HCT116 (cell line): ENCODE measurements around the gene RMDN2. TPM values are rescaled to one million over a fixed set of nuclear protein-coding genes. Genes with fewer than 3 reads are reported as not detected.

Experiments
- ATAC-seq: fragments of 200-7000 bp; cut with Tn5 transposase; 2 replicates; pipeline ENCODE4 v1.9.1; 2020; ENCODE audit warnings: mild to moderate bottlenecking, moderate library complexity
- BruUV-seq: library from RNA; stranded (reverse); fragments of 400-500 nt; replicated peaks from 2 replicates; lab custom pipeline; 2021; lab: Mats Ljungman, UMichigan
- CTCF ChIA-PET: fragments of 300-600 bp; sonication (Branson Sonifier 250); formaldehyde crosslinking; loops from one replicate; lab custom pipeline; 2021; ENCODE audit warnings: antibody characterized with exemption; lab: Charles Lee
- POLR2A ChIA-PET: fragments of 300-600, 350-600 bp; sonication (Branson Sonifier 250); formaldehyde crosslinking; loops from one replicate; lab custom pipeline; 2021; ENCODE audit warnings: antibody characterized with exemption; lab: Charles Lee
- RAD21 ChIA-PET, 2 experiments: fragments of 300-600 bp; sonication (Branson Sonifier 250); formaldehyde crosslinking; loops; one replicate each; lab custom pipeline; 2023; ENCODE audit warnings: low total read pairs in 2 of 2; ENCODE audit not compliant: uncharacterized antibody in 2 of 2, unreplicated experiment in 2 of 2, low non-redundant PET in 1 of 2; lab: Charles Lee
- DNase-seq: peaks from one replicate; pipeline ENCODE4 v3.0.0-alpha.2; 2010; ENCODE audit warnings: low read depth, low spot score
- H2AFZ ChIP-seq: fragments of 200-600 bp; shearing (Covaris generic), sonication (generic); 2 replicates; pipeline ENCODE4 v1.6.1; 2017; ENCODE audit warnings: low read depth, mixed run types, mixed read lengths, antibody characterized with exemption, low read length; ENCODE audit not compliant: poor library complexity, severe bottlenecking
- H3K27ac ChIP-seq: 2 replicates; pipeline ENCODE4 v1.5.1; 2012; ENCODE audit warnings: low read depth, low read length
- H3K27me3 ChIP-seq: fragments of 200-600 bp; sonication (generic); 2 replicates; pipeline ENCODE4 v1.6.1; 2016; ENCODE audit warnings: mixed run types, low read length, mixed read lengths; ENCODE audit not compliant: insufficient read depth
- H3K36me3 ChIP-seq, 2 experiments: fragments of 200-500 bp in 1 of 2; fragments of 200-600 bp in 1 of 2; sonication (Bioruptor generic) in 1 of 2; sonication (generic) in 1 of 2; 2 replicates each; pipeline versions ENCODE4 v1.5.1 to v1.6.1; 2014 to 2016; ENCODE audit warnings: low read length in 2 of 2, inconsistent platforms in 1 of 2, mixed read lengths in 1 of 2, mixed run types in 1 of 2; ENCODE audit not compliant: insufficient read depth in 2 of 2, control insufficient read depth in 1 of 2
- H3K4me1 ChIP-seq, 2 experiments: fragments of 200-600 bp in 1 of 2; sonication (generic) in 1 of 2; 2 replicates each; pipeline versions ENCODE4 v1.5.1 to v1.6.1; 2012 to 2017; ENCODE audit warnings: low read length in 2 of 2, inconsistent platforms in 1 of 2, mild to moderate bottlenecking in 1 of 2, mixed read lengths in 1 of 2, mixed run types in 1 of 2, moderate library complexity in 1 of 2; ENCODE audit not compliant: insufficient read depth in 2 of 2, control insufficient read depth in 1 of 2
- H3K4me2 ChIP-seq: fragments of 200-600 bp; sonication (generic); 2 replicates; pipeline ENCODE4 v1.6.1; 2017; ENCODE audit warnings: mixed run types, low read length, mixed read lengths
- H3K4me3 ChIP-seq, 2 experiments: fragments of 200-600 bp in 1 of 2; sonication (generic) in 1 of 2; replicated peaks in 1 of 2; 2 replicates each; pipeline ENCODE4 v1.5.1; 2011 to 2016; ENCODE audit warnings: low read length in 2 of 2, control low read depth in 1 of 2, low read depth in 1 of 2, mild to moderate bottlenecking in 1 of 2, mixed read lengths in 1 of 2, mixed run types in 1 of 2
- H3K79me2 ChIP-seq: fragments of 200-600 bp; sonication (generic); 2 replicates; pipeline ENCODE4 v1.6.1; 2017; ENCODE audit warnings: mild to moderate bottlenecking, mixed run types, low read length, moderate library complexity, mixed read lengths; ENCODE audit not compliant: insufficient read depth
- H3K9ac ChIP-seq: fragments of 200-600 bp; sonication (generic); 2 replicates; pipeline ENCODE4 v1.6.1; 2016; ENCODE audit warnings: low read length, mixed read lengths
- H3K9me2 ChIP-seq: fragments of 200-600 bp; sonication (generic), shearing (Covaris generic); 2 replicates; pipeline ENCODE4 v1.6.1; 2017; ENCODE audit warnings: mixed run types, mild to moderate bottlenecking, moderate library complexity; ENCODE audit not compliant: insufficient read depth
- H3K9me3 ChIP-seq, 2 experiments: fragments of 200-500 bp in 1 of 2; fragments of 200-600 bp in 1 of 2; sonication (Bioruptor generic) in 1 of 2; sonication (generic) in 1 of 2; 2 replicates each; pipeline ENCODE4 v1.6.1; 2014 to 2017; ENCODE audit warnings: low read length in 2 of 2, mixed read lengths in 2 of 2, inconsistent platforms in 1 of 2, low read depth in 1 of 2, mild to moderate bottlenecking in 1 of 2, mixed run types in 1 of 2, moderate library complexity in 1 of 2; ENCODE audit not compliant: control insufficient read depth in 1 of 2, insufficient read depth in 1 of 2
- H4K20me1 ChIP-seq: fragments of 200-600 bp; sonication (generic), shearing (Covaris generic); 2 replicates; pipeline ENCODE4 v1.6.1; 2017; ENCODE audit warnings: mixed run types, mild to moderate bottlenecking, moderate library complexity; ENCODE audit not compliant: insufficient read depth
- CBX3 ChIP-seq: IDR thresholded peaks from 2 replicates; pipeline ENCODE4 v1.6.1; 2012; ENCODE audit warnings: low read depth
- CEBPB ChIP-seq: IDR thresholded peaks from 2 replicates; pipeline ENCODE4 v1.6.1; 2012; ENCODE audit warnings: low read depth
- EGR1 ChIP-seq: IDR thresholded peaks from 2 replicates; pipeline ENCODE4 v1.6.1; 2012; ENCODE audit warnings: low read depth
- EZH2 ChIP-seq: fragments of 200-600 bp; sonication (generic); IDR thresholded peaks from 2 replicates; pipeline ENCODE4 v1.6.1; 2017; ENCODE audit warnings: antibody characterized with exemption, mixed run types
- EZH2phosphoT487 ChIP-seq: fragments of 200-600 bp; IDR thresholded peaks from 2 replicates; pipeline ENCODE4 v1.6.1; 2018; ENCODE audit warnings: antibody characterized with exemption, borderline replicate concordance
- FOSL1 ChIP-seq: IDR thresholded peaks from 2 replicates; pipeline ENCODE4 v1.6.1; 2012; ENCODE audit warnings: low read depth
- JUND ChIP-seq: IDR thresholded peaks from 2 replicates; pipeline ENCODE4 v1.6.1; 2012
- POLR2A ChIP-seq: IDR thresholded peaks from 2 replicates; pipeline ENCODE4 v1.7.0; 2011; ENCODE audit warnings: borderline replicate concordance; ENCODE audit not compliant: insufficient read depth, insufficient read length; ENCODE audit errors: extremely low read depth
- POLR2AphosphoS5 ChIP-seq: IDR thresholded peaks from 2 replicates; pipeline ENCODE4 v1.6.1; 2011; ENCODE audit warnings: mild to moderate bottlenecking, low read depth, low read length, moderate library complexity
- RAD21 ChIP-seq: IDR thresholded peaks from 2 replicates; pipeline ENCODE4 v1.6.1; 2012; ENCODE audit warnings: low read depth, mild to moderate bottlenecking
- SP1 ChIP-seq: IDR thresholded peaks from 2 replicates; pipeline ENCODE4 v1.6.1; 2012; ENCODE audit warnings: low read depth
- SRF ChIP-seq: IDR thresholded peaks from 2 replicates; pipeline ENCODE4 v1.6.1; 2012; ENCODE audit warnings: low read depth
- TCF7L2 ChIP-seq: IDR thresholded peaks from 2 replicates; pipeline ENCODE4 v1.7.0; 2011; ENCODE audit warnings: borderline replicate concordance, inconsistent platforms; ENCODE audit not compliant: insufficient read depth, insufficient read length; ENCODE audit errors: extremely low read depth
- YY1 ChIP-seq: IDR thresholded peaks from 2 replicates; pipeline ENCODE4 v1.6.1; 2011; ENCODE audit warnings: low read length, low read depth, moderate library complexity, mild to moderate bottlenecking; ENCODE audit not compliant: insufficient replicate concordance; ENCODE audit errors: extremely low read depth
- ZFX ChIP-seq: fragments of 450-650 bp; IDR thresholded peaks from 2 replicates; pipeline ENCODE4 v1.6.1; 2017
- ZNF274 ChIP-seq: fragments of 200-500 bp; sonication (Bioruptor generic); IDR thresholded peaks from 2 replicates; pipeline ENCODE4 v1.6.1; 2014; ENCODE audit warnings: mild to moderate bottlenecking, low read depth, low read length, inconsistent platforms
- intact Hi-C: fragments of 100-400 bp; cut with micrococcal nuclease; formaldehyde crosslinking; loops from 2 replicates; pipeline ENCODE4 v1.10.0; 2022
- total RNA-seq: library from RNA; stranded (reverse); gene quantifications from one replicate; pipeline ENCODE4 v1.2.1, GENCODE V29; 2021; ENCODE audit not compliant: unreplicated experiment
- TF ChIP-seq, protein P1 (sequence below): IDR thresholded peaks from 2 replicates; pipeline ENCODE4 v1.6.1; 2012; ENCODE audit warnings: low read depth
- TF ChIP-seq, protein P2 (sequence below): IDR thresholded peaks from 2 replicates; pipeline ENCODE4 v1.6.1; 2012

The RMDN2 gene
- total RNA-seq, 1 experiment from 2014 or later: 4.5 TPM

GRCh38 chr2:37897511-37897910 lies 27.6 kb upstream of the RMDN2 start:
- ATAC-seq (no peak), DNase-seq (no peak)
- H3K9me2 ChIP-seq: no peaks in the 10 kb centered on the region
- H3K27me3 ChIP-seq: no peaks in the 10 kb centered on the region
- ChIA-PET POLR2A (no interaction called here), RAD21 (no interaction called here), CTCF (interaction anchor here (1.7 kb wide), 1 partner anchor 377 kb away, joined by 6 read pairs; no protein-coding TSS in a partner anchor)
- H3K9me3 ChIP-seq: no peaks in the 10 kb centered on the region
- no peaks in the 10 kb centered on the region for H3K4me1 ChIP-seq
- 0 out of 2 replicates have a peak, but pooled peaks have one; percentile 22 for TF ChIP-seq SRF
- TF ChIP-seq RAD21: no peak
- no peak for TF ChIP-seq FOSL1
- no peak for TF ChIP-seq POLR2AphosphoS5
- no peak for TF ChIP-seq CEBPB
- no peak for TF ChIP-seq SP1
- TF ChIP-seq TCF7L2: no peak
- TF ChIP-seq POLR2A: no peak
- intact Hi-C loops: loop anchor here (10.0 kb wide), 1 partner anchor 607 kb away; no protein-coding TSS in a partner anchor
- H2AFZ ChIP-seq: no peak overlapping the region
- no peaks in the 10 kb centered on the region for H3K36me3 ChIP-seq
- H3K27ac ChIP-seq: no peak overlapping the region
- H3K79me2 ChIP-seq: no peaks in the 10 kb centered on the region
- no peak overlapping the region for H3K4me3 ChIP-seq
- H4K20me1 ChIP-seq: no peaks in the 10 kb centered on the region
- no peak overlapping the region for H3K9ac ChIP-seq
- H3K4me2 ChIP-seq: no peak overlapping the region
- BruUV-seq: no TSS peak

DNA sequence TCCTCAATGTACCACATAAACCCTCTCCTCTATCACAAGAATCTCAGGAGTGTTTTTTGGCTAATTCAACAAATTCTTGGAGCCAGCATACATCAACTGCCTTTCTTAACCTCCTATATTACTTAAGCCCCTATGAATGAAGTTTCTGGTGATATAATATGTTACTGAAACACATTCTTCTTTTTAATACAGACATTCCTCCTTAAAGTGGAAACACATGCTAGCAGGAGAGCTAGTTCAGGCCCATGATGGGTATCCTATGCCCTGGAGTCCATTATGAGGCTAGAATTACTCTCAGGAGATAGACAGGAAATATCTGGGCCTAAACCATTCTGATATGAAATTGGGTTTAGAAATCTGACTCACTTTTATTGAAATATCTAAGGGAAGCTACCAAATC lies 26.6 kb upstream of the RMDN2 start:
- Histone ChIP-seq H3K27ac (no peak overlapping the region), H2AFZ (no peak overlapping the region), H4K20me1 (no peaks in the 10 kb centered on the region), H3K4me3 (no peak overlapping the region), H3K4me2 (no peak overlapping the region), H3K9me3 (no peaks in the 10 kb centered on the region), H3K27me3 (no peaks in the 10 kb centered on the region), H3K79me2 (no peaks in the 10 kb centered on the region), H3K9me2 (no peaks in the 10 kb centered on the region), H3K4me1 (no peaks in the 10 kb centered on the region), H3K9ac (no peak overlapping the region), H3K36me3 (no peaks in the 10 kb centered on the region)
- ChIA-PET CTCF (interaction anchor here (1.7 kb wide), 1 partner anchor 376 kb away, joined by 6 read pairs; no protein-coding TSS in a partner anchor), POLR2A (no interaction called here), RAD21 (no interaction called here)
- BruUV-seq: no TSS peak
- DNase-seq: no peak
- intact Hi-C loops: loop anchor here (10.0 kb wide), 1 partner anchor 606 kb away; no protein-coding TSS in a partner anchor
- ATAC-seq: no peak
- no peak for TF ChIP-seq CEBPB
- TF ChIP-seq EZH2phosphoT487: no peak
- no peak for TF ChIP-seq CBX3
- no peak for TF ChIP-seq EGR1
- TF ChIP-seq YY1: no peak
- TF ChIP-seq, protein P1, sequence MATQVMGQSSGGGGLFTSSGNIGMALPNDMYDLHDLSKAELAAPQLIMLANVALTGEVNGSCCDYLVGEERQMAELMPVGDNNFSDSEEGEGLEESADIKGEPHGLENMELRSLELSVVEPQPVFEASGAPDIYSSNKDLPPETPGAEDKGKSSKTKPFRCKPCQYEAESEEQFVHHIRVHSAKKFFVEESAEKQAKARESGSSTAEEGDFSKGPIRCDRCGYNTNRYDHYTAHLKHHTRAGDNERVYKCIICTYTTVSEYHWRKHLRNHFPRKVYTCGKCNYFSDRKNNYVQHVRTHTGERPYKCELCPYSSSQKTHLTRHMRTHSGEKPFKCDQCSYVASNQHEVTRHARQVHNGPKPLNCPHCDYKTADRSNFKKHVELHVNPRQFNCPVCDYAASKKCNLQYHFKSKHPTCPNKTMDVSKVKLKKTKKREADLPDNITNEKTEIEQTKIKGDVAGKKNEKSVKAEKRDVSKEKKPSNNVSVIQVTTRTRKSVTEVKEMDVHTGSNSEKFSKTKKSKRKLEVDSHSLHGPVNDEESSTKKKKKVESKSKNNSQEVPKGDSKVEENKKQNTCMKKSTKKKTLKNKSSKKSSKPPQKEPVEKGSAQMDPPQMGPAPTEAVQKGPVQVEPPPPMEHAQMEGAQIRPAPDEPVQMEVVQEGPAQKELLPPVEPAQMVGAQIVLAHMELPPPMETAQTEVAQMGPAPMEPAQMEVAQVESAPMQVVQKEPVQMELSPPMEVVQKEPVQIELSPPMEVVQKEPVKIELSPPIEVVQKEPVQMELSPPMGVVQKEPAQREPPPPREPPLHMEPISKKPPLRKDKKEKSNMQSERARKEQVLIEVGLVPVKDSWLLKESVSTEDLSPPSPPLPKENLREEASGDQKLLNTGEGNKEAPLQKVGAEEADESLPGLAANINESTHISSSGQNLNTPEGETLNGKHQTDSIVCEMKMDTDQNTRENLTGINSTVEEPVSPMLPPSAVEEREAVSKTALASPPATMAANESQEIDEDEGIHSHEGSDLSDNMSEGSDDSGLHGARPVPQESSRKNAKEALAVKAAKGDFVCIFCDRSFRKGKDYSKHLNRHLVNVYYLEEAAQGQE: no peak
- no peak for TF ChIP-seq ZNF274
- TF ChIP-seq JUND: no peak
- TF ChIP-seq EZH2: no peak
- TF ChIP-seq, protein P2, sequence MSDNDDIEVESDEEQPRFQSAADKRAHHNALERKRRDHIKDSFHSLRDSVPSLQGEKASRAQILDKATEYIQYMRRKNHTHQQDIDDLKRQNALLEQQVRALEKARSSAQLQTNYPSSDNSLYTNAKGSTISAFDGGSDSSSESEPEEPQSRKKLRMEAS: no peak
- TF ChIP-seq SP1: no peak
- TF ChIP-seq FOSL1: no peak
- no peak for TF ChIP-seq ZFX
- no peak for TF ChIP-seq TCF7L2
